ENCODE results near the gene PDE6D.

DNA sequence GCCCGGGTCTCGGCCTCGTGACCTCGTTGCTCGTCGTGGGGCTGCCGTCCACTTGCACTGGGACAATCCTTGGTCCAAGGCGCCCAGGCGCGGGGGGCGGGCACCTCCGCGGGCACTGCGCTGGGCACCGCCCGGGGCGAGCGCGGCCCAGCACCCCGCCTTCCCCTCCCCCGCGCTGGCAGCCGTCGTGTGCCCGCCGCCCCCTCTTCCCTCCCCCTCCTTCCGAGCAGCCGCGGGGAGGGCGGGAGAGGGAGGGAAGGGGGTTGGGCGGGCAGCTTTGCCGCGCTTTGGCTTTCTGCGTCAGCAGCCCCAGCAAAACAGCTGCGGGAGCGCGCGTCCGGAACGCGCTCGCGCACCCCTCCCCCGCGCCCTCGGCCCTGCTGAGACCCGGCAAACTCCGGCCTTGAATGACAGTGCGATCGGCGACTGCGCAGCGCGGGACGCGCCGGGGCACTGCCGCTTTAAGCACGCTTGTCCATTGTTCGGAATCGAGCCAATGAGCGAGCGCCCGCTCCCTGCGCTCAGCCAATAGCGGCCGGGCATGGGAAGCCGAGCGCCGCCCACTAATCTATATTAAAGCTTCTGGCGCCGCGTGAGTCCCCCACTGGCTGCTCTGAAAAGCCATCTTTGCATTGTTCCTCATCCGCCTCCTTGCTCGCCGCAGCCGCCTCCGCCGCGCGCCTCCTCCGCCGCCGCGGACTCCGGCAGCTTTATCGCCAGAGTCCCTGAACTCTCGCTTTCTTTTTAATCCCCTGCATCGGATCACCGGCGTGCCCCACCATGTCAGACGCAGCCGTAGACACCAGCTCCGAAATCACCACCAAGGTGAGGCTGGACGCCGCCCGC lies 72.9 kb downstream of the PDE6D start, which contains the start of gene PTMA:
- TF ChIP-seq CTCF (conservative IDR thresholded peaks at IDR 0.05; ENCODE audit: low read length) (no peak), EZH2phosphoT487 (IDR thresholded peaks at IDR 0.05; ENCODE audit: borderline replicate concordance) (no peak)

Data from Loucy (cell line).